Progenitor cell of endocrine pancreas (in vitro differentiated cells): ENCODE results near the gene C10orf71. TPM values are rescaled to one million over a fixed set of nuclear protein-coding genes. Genes with fewer than 3 reads are reported as not detected.

ENCODE experiments used
- DNase-seq: peaks from one replicate; pipeline ENCODE4 v3.0.0; 2021; ENCODE audit warnings: low spot score; ENCODE audit not compliant: unreplicated experiment
- H3K27ac Mint-ChIP-seq: 2 replicates; pipeline ENCODE4 v1.8.0; 2021; ENCODE audit warnings: mild to moderate bottlenecking, moderate library complexity, mixed read lengths
- H3K27me3 Mint-ChIP-seq: 2 replicates; pipeline ENCODE4 v1.8.0; 2021; ENCODE audit warnings: mixed read lengths
- H3K36me3 Mint-ChIP-seq: 2 replicates; pipeline ENCODE4 v1.8.0; 2022; ENCODE audit warnings: mixed read lengths; ENCODE audit not compliant: insufficient read depth
- H3K4me1 Mint-ChIP-seq: 2 replicates; pipeline ENCODE4 v1.8.0; 2021; ENCODE audit warnings: low read depth, mixed read lengths
- H3K4me3 Mint-ChIP-seq: 2 replicates; pipeline ENCODE4 v1.8.0; 2021; ENCODE audit warnings: low read depth, mild to moderate bottlenecking, moderate library complexity, mixed read lengths
- H3K9me3 Mint-ChIP-seq: 2 replicates; pipeline ENCODE4 v1.8.0; 2021; ENCODE audit warnings: low read depth, mixed read lengths
- total RNA-seq: library from RNA; stranded (reverse); gene quantifications from 2 replicates; pipeline ENCODE4 v1.2.1, GENCODE V29; 2021
- TF ChIP-seq, protein P1 (sequence below): fragments of 200-600 bp; sonication (generic); IDR thresholded peaks from one replicate; pipeline ENCODE4 v1.5.0; 2021; ENCODE audit warnings: antibody characterized with exemption, mild to moderate bottlenecking; ENCODE audit not compliant: unreplicated experiment

C10orf71 gene
- total RNA-seq, 1 donor from 2014 or later, result not detected

DNA sequence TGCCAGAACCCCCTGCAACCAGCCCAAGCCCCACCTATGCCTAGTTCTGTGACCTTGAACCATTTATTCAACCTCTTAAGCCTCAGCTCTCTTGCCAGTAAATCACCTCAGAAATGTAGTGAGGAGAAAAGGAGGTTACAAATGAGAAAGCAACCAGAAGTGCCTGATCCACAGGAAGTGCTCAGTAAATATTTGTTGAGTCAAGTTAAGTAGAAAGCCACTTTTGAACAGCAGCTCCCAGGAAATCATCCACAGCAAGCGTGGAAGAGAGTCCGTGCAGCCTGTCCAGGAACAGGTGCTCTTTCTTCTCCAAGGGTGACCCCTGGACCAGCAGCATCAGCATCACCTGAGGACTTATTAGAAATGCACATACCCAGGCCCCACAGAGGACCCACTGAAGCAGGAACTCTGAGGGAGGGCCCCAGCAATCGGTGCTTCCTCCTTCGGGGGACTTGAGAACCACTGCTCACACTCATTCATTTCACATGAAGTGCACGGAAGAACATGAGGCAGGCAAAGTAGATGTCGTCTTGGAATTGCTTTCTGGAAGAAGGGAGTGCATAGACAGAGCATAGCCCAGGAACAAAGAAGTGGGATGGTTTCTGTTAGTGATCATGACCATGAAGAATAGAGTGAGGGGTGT lies 6.3 kb upstream of the C10orf71 start:
- Mint-ChIP-seq H3K4me1 (peaks cover 4% of the 10 kb centered on the region), H3K27ac (no peak overlapping the region), H3K36me3 (no peaks in the 10 kb centered on the region), H3K9me3 (no peaks in the 10 kb centered on the region), H3K4me3 (no peak overlapping the region), H3K27me3 (peaks cover 12% of the 10 kb centered on the region)
- DNase-seq, result no peak
- TF ChIP-seq, protein P1, sequence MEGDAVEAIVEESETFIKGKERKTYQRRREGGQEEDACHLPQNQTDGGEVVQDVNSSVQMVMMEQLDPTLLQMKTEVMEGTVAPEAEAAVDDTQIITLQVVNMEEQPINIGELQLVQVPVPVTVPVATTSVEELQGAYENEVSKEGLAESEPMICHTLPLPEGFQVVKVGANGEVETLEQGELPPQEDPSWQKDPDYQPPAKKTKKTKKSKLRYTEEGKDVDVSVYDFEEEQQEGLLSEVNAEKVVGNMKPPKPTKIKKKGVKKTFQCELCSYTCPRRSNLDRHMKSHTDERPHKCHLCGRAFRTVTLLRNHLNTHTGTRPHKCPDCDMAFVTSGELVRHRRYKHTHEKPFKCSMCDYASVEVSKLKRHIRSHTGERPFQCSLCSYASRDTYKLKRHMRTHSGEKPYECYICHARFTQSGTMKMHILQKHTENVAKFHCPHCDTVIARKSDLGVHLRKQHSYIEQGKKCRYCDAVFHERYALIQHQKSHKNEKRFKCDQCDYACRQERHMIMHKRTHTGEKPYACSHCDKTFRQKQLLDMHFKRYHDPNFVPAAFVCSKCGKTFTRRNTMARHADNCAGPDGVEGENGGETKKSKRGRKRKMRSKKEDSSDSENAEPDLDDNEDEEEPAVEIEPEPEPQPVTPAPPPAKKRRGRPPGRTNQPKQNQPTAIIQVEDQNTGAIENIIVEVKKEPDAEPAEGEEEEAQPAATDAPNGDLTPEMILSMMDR, result no peak

DNA sequence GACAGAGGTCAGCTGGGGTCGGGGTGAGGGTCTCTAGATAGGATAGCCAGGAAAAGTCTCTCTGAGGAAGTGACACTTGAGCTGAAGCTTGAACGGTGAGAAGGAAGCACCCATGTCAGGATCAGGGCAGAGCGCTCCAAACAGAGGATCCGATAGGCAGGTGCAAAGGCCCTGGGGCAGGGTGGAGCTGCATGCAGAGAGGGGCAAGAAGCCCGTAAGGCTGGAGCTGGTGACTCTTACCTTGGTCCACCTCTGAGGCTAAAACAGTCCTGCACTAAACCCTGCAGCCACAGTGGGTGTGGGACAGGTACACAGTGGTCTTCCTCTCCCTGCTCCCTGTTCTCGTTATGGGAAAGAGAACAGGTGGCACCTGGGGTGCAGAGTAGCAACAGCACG lies 5.8 kb upstream of the C10orf71 start:
- Mint-ChIP-seq H3K9me3 (no peaks in the 10 kb centered on the region), H3K27me3 (peaks cover 13% of the 10 kb centered on the region), H3K4me1 (peaks cover 8% of the 10 kb centered on the region), H3K36me3 (no peaks in the 10 kb centered on the region), H3K4me3 (no peak overlapping the region), H3K27ac (no peak overlapping the region)
- TF ChIP-seq, protein P1, result no peak
- DNase-seq, result no peak

DNA sequence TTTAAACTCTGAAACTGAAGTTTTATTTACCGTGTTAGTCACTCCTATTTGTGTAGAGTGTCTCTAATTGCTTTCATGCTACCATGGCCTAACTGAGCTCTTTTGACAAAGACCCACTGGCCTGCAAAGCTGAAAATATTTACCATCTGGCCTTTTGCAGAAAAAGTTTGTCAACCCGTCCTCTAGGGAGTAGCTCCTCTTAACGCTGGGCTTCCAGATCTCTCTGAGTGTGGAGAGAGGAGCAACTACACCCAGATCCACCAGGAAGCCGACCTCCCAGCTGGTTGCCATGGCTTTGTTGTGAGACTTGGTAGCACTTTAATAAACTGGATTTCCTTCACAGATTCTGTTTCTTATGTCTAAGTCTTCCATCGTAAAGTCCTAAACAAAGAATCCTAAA lies 4.2 kb upstream of the C10orf71 start:
- H3K4me1 Mint-ChIP-seq, result peaks cover 19% of the 10 kb centered on the region
- TF ChIP-seq, protein P1, result no peak
- no peak overlapping the region for H3K4me3 Mint-ChIP-seq
- H3K9me3 Mint-ChIP-seq, result no peaks in the 10 kb centered on the region
- H3K27me3 Mint-ChIP-seq, result peaks cover 23% of the 10 kb centered on the region
- H3K27ac Mint-ChIP-seq, result no peak overlapping the region
- H3K36me3 Mint-ChIP-seq, result no peaks in the 10 kb centered on the region
- no peak for DNase-seq

DNA sequence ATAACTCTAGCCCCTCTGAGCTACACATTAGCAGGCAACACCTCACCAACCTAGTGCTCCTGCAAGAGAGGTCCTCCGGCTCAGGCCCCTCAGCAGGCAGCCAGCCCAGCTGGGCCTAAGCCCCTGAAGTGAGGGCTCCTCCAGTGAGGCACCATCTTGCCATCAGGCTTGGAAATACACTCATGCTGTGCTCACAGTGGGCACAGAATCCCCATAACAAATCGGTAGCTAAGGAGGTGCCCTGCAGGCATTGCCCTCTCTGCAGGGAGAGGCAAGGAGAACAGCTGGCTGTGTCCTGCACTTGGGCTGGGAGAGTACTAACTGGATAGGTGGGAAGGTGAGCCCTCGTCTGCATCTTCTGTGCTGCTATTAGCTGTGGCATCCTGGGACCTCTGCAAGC lies 3.7 kb upstream of the C10orf71 start:
- DNase-seq, result no peak
- Mint-ChIP-seq H3K9me3 (no peaks in the 10 kb centered on the region), H3K36me3 (no peaks in the 10 kb centered on the region), H3K27me3 (peaks cover 23% of the 10 kb centered on the region), H3K4me1 (peaks cover 19% of the 10 kb centered on the region), H3K27ac (no peak overlapping the region), H3K4me3 (no peak overlapping the region)
- TF ChIP-seq, protein P1, result no peak

DNA sequence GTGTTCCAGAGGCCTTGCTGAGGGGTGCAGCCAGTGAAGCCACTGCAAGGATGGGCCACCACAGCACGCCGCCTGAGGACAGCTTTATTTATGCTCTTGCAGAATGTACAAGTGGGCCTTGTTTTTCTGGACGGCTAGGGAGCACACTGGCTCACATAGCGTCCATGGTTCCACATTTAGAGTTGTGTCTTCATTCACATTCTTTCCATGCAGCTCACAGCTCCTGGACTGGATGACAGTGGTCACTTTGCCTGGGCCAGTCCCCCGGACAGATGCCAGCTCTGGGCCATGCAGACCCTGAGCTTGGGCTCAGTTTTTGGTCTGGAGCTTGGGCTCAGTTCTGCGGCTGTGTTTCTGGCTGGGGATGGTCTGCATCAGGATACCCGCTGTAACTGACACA lies 2.6 kb upstream of the C10orf71 start:
- H3K36me3 Mint-ChIP-seq, result no peaks in the 10 kb centered on the region
- peaks cover 23% of the 10 kb centered on the region for H3K27me3 Mint-ChIP-seq
- H3K4me1 Mint-ChIP-seq, result peaks cover 19% of the 10 kb centered on the region
- no peaks in the 10 kb centered on the region for H3K9me3 Mint-ChIP-seq
- H3K27ac Mint-ChIP-seq, result no peak overlapping the region
- DNase-seq, result no peak
- TF ChIP-seq, protein P1, result no peak
- H3K4me3 Mint-ChIP-seq, result no peak overlapping the region
